PC-9 (cell line): ENCODE data around the gene SLC6A6.

Source experiments
- EZH2 ChIP-seq: fragments of 200-600 bp; sonication (generic); IDR thresholded peaks from 2 replicates; pipeline ENCODE4 v1.8.0; 2017; ENCODE audit warnings: antibody characterized with exemption, low read depth
- TF ChIP-seq, protein P1 (sequence below): fragments of 200-600 bp; sonication (generic); conservative IDR thresholded peaks from 2 replicates; pipeline ENCODE4 v1.6.1; 2017; ENCODE audit warnings: mixed run types, antibody characterized with exemption, mild to moderate bottlenecking, moderate library complexity

DNA sequence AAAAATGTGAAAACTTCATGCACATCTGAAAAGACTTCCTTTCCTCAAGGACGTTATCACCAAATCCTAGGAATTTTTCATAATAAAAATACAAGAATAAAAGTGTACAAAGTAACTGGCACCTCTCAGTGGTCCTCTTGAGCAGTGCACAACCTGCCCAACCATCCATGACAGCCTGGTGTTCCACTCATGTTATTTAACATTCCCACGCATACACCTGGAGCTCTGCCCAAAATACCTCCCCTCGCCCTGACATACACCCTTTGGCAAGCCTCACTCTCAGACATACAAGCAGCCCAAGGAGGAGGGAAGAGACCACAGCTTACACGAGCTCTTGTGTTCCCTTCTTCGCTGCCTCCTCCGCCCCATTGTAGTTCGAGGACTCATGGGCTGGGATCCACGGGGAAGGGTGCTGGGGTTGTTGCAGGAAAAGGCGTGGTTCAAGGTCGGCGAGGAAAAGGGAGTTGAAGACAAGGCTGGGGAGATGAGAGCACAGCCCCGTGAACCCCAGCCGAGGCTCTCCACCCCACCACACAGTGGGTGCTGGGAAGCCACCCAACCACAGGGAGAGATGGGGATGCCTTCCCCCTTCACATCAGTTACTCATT is 114.4 kb downstream of the SLC6A6 start:
- TF ChIP-seq, protein P1, sequence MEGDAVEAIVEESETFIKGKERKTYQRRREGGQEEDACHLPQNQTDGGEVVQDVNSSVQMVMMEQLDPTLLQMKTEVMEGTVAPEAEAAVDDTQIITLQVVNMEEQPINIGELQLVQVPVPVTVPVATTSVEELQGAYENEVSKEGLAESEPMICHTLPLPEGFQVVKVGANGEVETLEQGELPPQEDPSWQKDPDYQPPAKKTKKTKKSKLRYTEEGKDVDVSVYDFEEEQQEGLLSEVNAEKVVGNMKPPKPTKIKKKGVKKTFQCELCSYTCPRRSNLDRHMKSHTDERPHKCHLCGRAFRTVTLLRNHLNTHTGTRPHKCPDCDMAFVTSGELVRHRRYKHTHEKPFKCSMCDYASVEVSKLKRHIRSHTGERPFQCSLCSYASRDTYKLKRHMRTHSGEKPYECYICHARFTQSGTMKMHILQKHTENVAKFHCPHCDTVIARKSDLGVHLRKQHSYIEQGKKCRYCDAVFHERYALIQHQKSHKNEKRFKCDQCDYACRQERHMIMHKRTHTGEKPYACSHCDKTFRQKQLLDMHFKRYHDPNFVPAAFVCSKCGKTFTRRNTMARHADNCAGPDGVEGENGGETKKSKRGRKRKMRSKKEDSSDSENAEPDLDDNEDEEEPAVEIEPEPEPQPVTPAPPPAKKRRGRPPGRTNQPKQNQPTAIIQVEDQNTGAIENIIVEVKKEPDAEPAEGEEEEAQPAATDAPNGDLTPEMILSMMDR: no peak
- TF ChIP-seq EZH2: no peak
